Lower leg skin (tissue), 3 donors: ENCODE data around the gene NOP10.

Experiments
- CTCF ChIP-seq, 3 donors: fragments of 450-650 bp; IDR thresholded peaks; one replicate each; pipeline ENCODE4 v1.5.1; 2016; ENCODE audit warnings: antibody characterized with exemption in 3 of 3, mild to moderate bottlenecking in 3 of 3, moderate library complexity in 2 of 3
- POLR2A ChIP-seq, 2 donors: fragments of 450-650 bp; IDR thresholded peaks; one replicate each; pipeline ENCODE4 v1.6.1; 2016 to 2017; ENCODE audit warnings: antibody characterized with exemption in 2 of 2, mild to moderate bottlenecking in 1 of 2, moderate library complexity in 1 of 2

DNA sequence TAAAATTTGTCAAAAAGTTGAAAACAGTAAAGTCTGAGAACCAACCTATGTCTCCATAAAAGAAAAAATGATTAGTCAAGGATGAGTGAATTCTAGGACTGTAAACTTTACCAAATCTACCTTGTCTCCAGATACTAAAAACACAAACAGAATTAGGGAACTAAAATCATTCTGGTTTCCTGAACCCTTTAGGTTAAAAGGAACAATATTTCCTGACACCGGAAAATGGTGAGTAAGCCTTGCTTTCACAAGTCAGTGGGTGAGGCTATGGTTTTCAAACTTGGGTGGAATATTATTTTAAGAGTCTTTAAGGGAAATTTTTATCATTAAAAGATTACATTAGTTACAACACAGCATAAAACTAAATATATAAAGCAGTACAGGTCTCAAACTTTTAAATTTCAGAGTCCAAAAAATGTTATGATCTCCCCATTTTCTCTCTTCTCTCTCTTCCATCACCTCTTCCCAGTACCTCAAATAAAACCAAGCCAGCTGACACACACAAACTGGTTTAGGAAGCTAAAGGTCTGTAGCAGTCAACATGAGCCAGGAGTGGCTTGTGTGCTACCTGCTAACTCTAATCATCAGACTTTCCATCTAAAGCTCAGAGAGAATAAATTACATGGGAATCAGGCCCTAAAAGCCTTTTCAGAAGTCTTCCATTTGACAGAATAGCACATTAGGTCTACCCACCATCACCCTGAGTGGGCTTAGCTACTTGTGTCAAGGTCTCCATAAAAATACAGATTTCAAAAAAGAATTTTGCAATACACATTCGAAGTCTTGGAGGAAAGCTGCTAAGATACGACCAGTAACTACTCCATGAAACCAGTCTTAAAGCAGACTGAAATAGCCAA is 7.5 kb downstream of the NOP10 start:
- TF ChIP-seq CTCF (IDR thresholded peaks at IDR 0.05): no peak
- TF ChIP-seq POLR2A (IDR thresholded peaks at IDR 0.05): no peak
